ENCODE results near the gene VASP.

VASP gene

GRCh38 chr19:45506989-45507871 lies at the start of gene VASP:
Gene VASP (plus strand): TSS chr19:45507479. CDS start chr19:45507772, 293 bp downstream.
- peak; percentile 90 for DNase-seq (ENCODE audit: low read depth)
- Histone ChIP-seq H3K9me3 (ENCODE audit: control insufficient read depth, low read length) (no peaks in the 10 kb centered on the region), H3K9ac (ENCODE audit: low read length) (peak within 1 kb of the TSS; percentile 87), H3K36me3 (ENCODE audit: control insufficient read depth, insufficient read depth, low read length, severe bottlenecking) (no peaks in the 10 kb centered on the region), H3K4me3 (ENCODE audit: low read length) (peak within 1 kb of the TSS; percentile 90), H3K27me3 (replicated peaks; ENCODE audit: control insufficient read depth, insufficient read depth, low read length) (no peaks in the 10 kb centered on the region), H3K4me1 (ENCODE audit: control insufficient read depth, insufficient read depth, low read length) (peaks cover 13% of the 10 kb centered on the region)

- H3K4me1 ChIP-seq (ENCODE audit: control insufficient read depth, insufficient read depth, low read length): peaks cover 22% of the 10 kb centered on the region
- DNase-seq (ENCODE audit: low read depth): no peak
- no peaks in the 10 kb centered on the region for H3K36me3 ChIP-seq (ENCODE audit: control insufficient read depth, insufficient read depth, low read length, severe bottlenecking)
- no peaks in the 10 kb centered on the region for H3K9me3 ChIP-seq (ENCODE audit: control insufficient read depth, low read length)
- H3K27me3 ChIP-seq (replicated peaks; ENCODE audit: control insufficient read depth, insufficient read depth, low read length): no peaks in the 10 kb centered on the region
- no peak overlapping the region for H3K4me3 ChIP-seq (ENCODE audit: low read length)
- no peak overlapping the region for H3K9ac ChIP-seq (ENCODE audit: low read length)
These were observed 49.5 kb upstream of the VASP start for GRCh38 chr19:45457776-45458175.

- Histone ChIP-seq H3K27me3 (replicated peaks; ENCODE audit: control insufficient read depth, insufficient read depth, low read length) (no peaks in the 10 kb centered on the region), H3K9ac (ENCODE audit: low read length) (no peak overlapping the region), H3K36me3 (ENCODE audit: control insufficient read depth, insufficient read depth, low read length, severe bottlenecking) (no peaks in the 10 kb centered on the region), H3K4me3 (ENCODE audit: low read length) (no peak overlapping the region), H3K4me1 (ENCODE audit: control insufficient read depth, insufficient read depth, low read length) (peaks cover 7% of the 10 kb centered on the region), H3K9me3 (ENCODE audit: control insufficient read depth, low read length) (no peaks in the 10 kb centered on the region)
- no peak for DNase-seq (ENCODE audit: low read depth)
These were observed 46.4 kb upstream of the VASP start for GRCh38 chr19:45460807-45461347.

- DNase-seq (ENCODE audit: low read depth): no peak
- Histone ChIP-seq H3K9me3 (ENCODE audit: control insufficient read depth, low read length) (no peaks in the 10 kb centered on the region), H3K27me3 (replicated peaks; ENCODE audit: control insufficient read depth, insufficient read depth, low read length) (no peaks in the 10 kb centered on the region), H3K4me1 (ENCODE audit: control insufficient read depth, insufficient read depth, low read length) (peaks cover 3% of the 10 kb centered on the region), H3K9ac (ENCODE audit: low read length) (no peak overlapping the region), H3K4me3 (ENCODE audit: low read length) (no peak overlapping the region), H3K36me3 (ENCODE audit: control insufficient read depth, insufficient read depth, low read length, severe bottlenecking) (no peaks in the 10 kb centered on the region)
These were observed 45.1 kb upstream of the VASP start for GRCh38 chr19:45462174-45462573.

- Histone ChIP-seq H3K4me3 (ENCODE audit: low read length) (no peak overlapping the region), H3K4me1 (ENCODE audit: control insufficient read depth, insufficient read depth, low read length) (peaks cover 8% of the 10 kb centered on the region), H3K9ac (ENCODE audit: low read length) (no peak overlapping the region), H3K9me3 (ENCODE audit: control insufficient read depth, low read length) (no peaks in the 10 kb centered on the region), H3K36me3 (ENCODE audit: control insufficient read depth, insufficient read depth, low read length, severe bottlenecking) (no peaks in the 10 kb centered on the region), H3K27me3 (replicated peaks; ENCODE audit: control insufficient read depth, insufficient read depth, low read length) (no peaks in the 10 kb centered on the region)
- no peak for DNase-seq (ENCODE audit: low read depth)
These were observed 44.0 kb upstream of the VASP start for GRCh38 chr19:45463241-45463640.

GRCh38 chr19:45464274-45464673 lies 43.0 kb upstream of the VASP start:
- H3K4me3 ChIP-seq (ENCODE audit: low read length): no peak overlapping the region
- no peaks in the 10 kb centered on the region for H3K9me3 ChIP-seq (ENCODE audit: control insufficient read depth, low read length)
- peaks cover 12% of the 10 kb centered on the region for H3K4me1 ChIP-seq (ENCODE audit: control insufficient read depth, insufficient read depth, low read length)
- H3K27me3 ChIP-seq (replicated peaks; ENCODE audit: control insufficient read depth, insufficient read depth, low read length): no peaks in the 10 kb centered on the region
- H3K9ac ChIP-seq (ENCODE audit: low read length): no peak overlapping the region
- no peaks in the 10 kb centered on the region for H3K36me3 ChIP-seq (ENCODE audit: control insufficient read depth, insufficient read depth, low read length, severe bottlenecking)
- DNase-seq (ENCODE audit: low read depth): no peak

- no peak overlapping the region for H3K4me3 ChIP-seq (ENCODE audit: low read length)
- no peak for DNase-seq (ENCODE audit: low read depth)
- H3K9me3 ChIP-seq (ENCODE audit: control insufficient read depth, low read length): no peaks in the 10 kb centered on the region
- no peaks in the 10 kb centered on the region for H3K36me3 ChIP-seq (ENCODE audit: control insufficient read depth, insufficient read depth, low read length, severe bottlenecking)
- H3K27me3 ChIP-seq (replicated peaks; ENCODE audit: control insufficient read depth, insufficient read depth, low read length): no peaks in the 10 kb centered on the region
- no peak overlapping the region for H3K9ac ChIP-seq (ENCODE audit: low read length)
- H3K4me1 ChIP-seq (ENCODE audit: control insufficient read depth, insufficient read depth, low read length): peaks cover 14% of the 10 kb centered on the region
These were observed 42.3 kb upstream of the VASP start for GRCh38 chr19:45464852-45465441.

- peak; percentile 64 for DNase-seq (ENCODE audit: low read depth)
These were observed 40.2 kb upstream of the VASP start for GRCh38 chr19:45467115-45467455.

GRCh38 chr19:45467456-45468158 lies 39.7 kb upstream of the VASP start, which contains the start of gene FOSB:
Gene FOSB (plus strand): TSS chr19:45467996. CDS start chr19:45468587, 591 bp downstream.
- peak; percentile 99 for DNase-seq (ENCODE audit: low read depth)
- H3K9me3 ChIP-seq (ENCODE audit: control insufficient read depth, low read length): no peaks in the 10 kb centered on the region
- H3K4me1 ChIP-seq (ENCODE audit: control insufficient read depth, insufficient read depth, low read length): peaks cover 23% of the 10 kb centered on the region
- no peaks in the 10 kb centered on the region for H3K36me3 ChIP-seq (ENCODE audit: control insufficient read depth, insufficient read depth, low read length, severe bottlenecking)
- H3K9ac ChIP-seq (ENCODE audit: low read length): peak within 1 kb of the TSS; percentile 82
- H3K4me3 ChIP-seq (ENCODE audit: low read length): peak within 1 kb of the TSS; percentile 93
- no peaks in the 10 kb centered on the region for H3K27me3 ChIP-seq (replicated peaks; ENCODE audit: control insufficient read depth, insufficient read depth, low read length)

More at GRCh38 chr19:45467115-45467455, 40.2 kb upstream of the VASP start:
- peaks cover 23% of the 10 kb centered on the region for H3K4me1 ChIP-seq (ENCODE audit: control insufficient read depth, insufficient read depth, low read length)
- H3K36me3 ChIP-seq (ENCODE audit: control insufficient read depth, insufficient read depth, low read length, severe bottlenecking): no peaks in the 10 kb centered on the region
- H3K9me3 ChIP-seq (ENCODE audit: control insufficient read depth, low read length): no peaks in the 10 kb centered on the region
- peak overlapping the region; percentile 77 for H3K9ac ChIP-seq (ENCODE audit: low read length)
- H3K27me3 ChIP-seq (replicated peaks; ENCODE audit: control insufficient read depth, insufficient read depth, low read length): no peaks in the 10 kb centered on the region
- H3K4me3 ChIP-seq (ENCODE audit: low read length): peak overlapping the region; percentile 93

GRCh38 chr19:45468159-45468651 lies 39.1 kb upstream of the VASP start:
- Histone ChIP-seq H3K36me3 (ENCODE audit: control insufficient read depth, insufficient read depth, low read length, severe bottlenecking) (no peaks in the 10 kb centered on the region), H3K4me3 (ENCODE audit: low read length) (peak overlapping the region; percentile 93), H3K27me3 (replicated peaks; ENCODE audit: control insufficient read depth, insufficient read depth, low read length) (no peaks in the 10 kb centered on the region), H3K9ac (ENCODE audit: low read length) (peak overlapping the region; percentile 82), H3K9me3 (ENCODE audit: control insufficient read depth, low read length) (no peaks in the 10 kb centered on the region), H3K4me1 (ENCODE audit: control insufficient read depth, insufficient read depth, low read length) (peaks cover 23% of the 10 kb centered on the region)
- DNase-seq (ENCODE audit: low read depth): no peak

- no peaks in the 10 kb centered on the region for H3K36me3 ChIP-seq (ENCODE audit: control insufficient read depth, insufficient read depth, low read length, severe bottlenecking)
- peak overlapping the region; percentile 93 for H3K4me3 ChIP-seq (ENCODE audit: low read length)
- H3K9ac ChIP-seq (ENCODE audit: low read length): peak overlapping the region; percentile 82
- DNase-seq (ENCODE audit: low read depth): peak; percentile 67
- no peaks in the 10 kb centered on the region for H3K27me3 ChIP-seq (replicated peaks; ENCODE audit: control insufficient read depth, insufficient read depth, low read length)
- peaks cover 23% of the 10 kb centered on the region for H3K4me1 ChIP-seq (ENCODE audit: control insufficient read depth, insufficient read depth, low read length)
- no peaks in the 10 kb centered on the region for H3K9me3 ChIP-seq (ENCODE audit: control insufficient read depth, low read length)
These were observed 38.5 kb upstream of the VASP start for GRCh38 chr19:45468803-45469131.

Data from adipocyte (in vitro differentiated cells).